ENCODE measurements around the gene DCST2.

GRCh38 chr1:155033524-155033923 lies at the start of gene DCST2, which contains the start of gene DCST1:
- TF ChIP-seq CTCF (IDR thresholded peaks at IDR 0.05 in 4 of 5, conservative IDR thresholded peaks at IDR 0.05 in 1 of 5) (no peak), POLR2A (IDR thresholded peaks at IDR 0.05) (no peak)
